DND-41 (cell line): Measurements from ENCODE around the gene HOXC5.

Experiments used
- CTCF ChIP-seq: IDR thresholded peaks from 2 replicates; pipeline ENCODE4 v1.5.1; 2012; ENCODE audit warnings: borderline replicate concordance, low read length, moderate library complexity, mild to moderate bottlenecking; ENCODE audit not compliant: poor library complexity, severe bottlenecking; ENCODE audit errors: extremely low read depth
- EZH2 ChIP-seq: IDR thresholded peaks from 3 replicates; pipeline ENCODE4 v1.6.1; 2012; ENCODE audit warnings: borderline replicate concordance, low read depth, mild to moderate bottlenecking, moderate library complexity, low read length, inconsistent platforms; ENCODE audit not compliant: severe bottlenecking

GRCh38 chr12:54060975-54061778 lies 28.3 kb downstream of the HOXC5 start:
- TF ChIP-seq EZH2 = no peak
- no peak for TF ChIP-seq CTCF
